Immature natural killer cell (primary cell): Measurements from ENCODE around the gene HTT. TPM values are rescaled to one million over a fixed set of nuclear protein-coding genes. Genes with fewer than 3 reads are reported as not detected.

Experiments used
- DNase-seq, 3 donors: peaks; one replicate each; pipeline ENCODE4 v3.0.0; 2022; ENCODE audit warnings: mixed read lengths in 1 of 3
- H3K27ac Mint-ChIP-seq, 6 donors: one replicate each; pipeline ENCODE4 v1.8.0; 2020; ENCODE audit warnings: mixed read lengths in 6 of 6, mild to moderate bottlenecking in 5 of 6, inconsistent platforms in 4 of 6, moderate library complexity in 3 of 6
- H3K27me3 Mint-ChIP-seq, 3 donors: one replicate each; pipeline ENCODE4 v1.8.0; 2020 to 2021; ENCODE audit warnings: low read depth in 3 of 3, mild to moderate bottlenecking in 3 of 3, mixed read lengths in 3 of 3, moderate library complexity in 3 of 3, inconsistent platforms in 1 of 3
- H3K36me3 Mint-ChIP-seq, 3 donors: one replicate each; pipeline ENCODE4 v1.8.0; 2020; ENCODE audit warnings: mixed read lengths in 3 of 3, inconsistent platforms in 2 of 3, mild to moderate bottlenecking in 2 of 3
- H3K4me1 Mint-ChIP-seq, 2 donors: one replicate each; pipeline ENCODE4 v1.8.0; 2020; ENCODE audit warnings: inconsistent platforms in 2 of 2, mild to moderate bottlenecking in 2 of 2, mixed read lengths in 2 of 2, moderate library complexity in 1 of 2
- H3K4me3 Mint-ChIP-seq, 5 donors: one replicate each; pipeline ENCODE4 v1.8.0; 2020; ENCODE audit warnings: mild to moderate bottlenecking in 5 of 5, mixed read lengths in 5 of 5, inconsistent platforms in 3 of 5, moderate library complexity in 3 of 5
- H3K9me3 Mint-ChIP-seq, 6 donors: one replicate each; pipeline ENCODE4 v1.8.0; 2020; ENCODE audit warnings: mild to moderate bottlenecking in 6 of 6, mixed read lengths in 6 of 6, inconsistent platforms in 4 of 6, moderate library complexity in 3 of 6
- polyA plus RNA-seq, 3 donors: library from polyadenylated mRNA; unstranded; fragments of 300-500 nt; fragmentation: Illumina TruSeq; gene quantifications; one replicate each; pipeline ENCODE4 v1.2.3, GENCODE V29; 2021

Gene HTT
- polyA plus RNA-seq = 10 to 100 TPM in 1 of 3 donors, 1 to 10 TPM in 2; 5.3 to 16.9 (median 6.2) TPM

GRCh38 chr4:3074078-3074845 lies at the start of gene HTT, which contains the start of gene HTT-AS:
TSS of gene HTT (plus strand) at chr4:3074681. CDS start at chr4:3074826, 145 bp downstream.
TSS of gene HTT-AS (minus strand) at chr4:3074538.
- peak within 1 kb of the TSS; percentile 79 to 93 (median 88) for H3K27ac Mint-ChIP-seq
- H3K4me1 Mint-ChIP-seq = peaks cover 21 to 35% of the 10 kb centered on the region in 2 donors
- H3K4me3 Mint-ChIP-seq = peak within 1 kb of the TSS; percentile 85 to 94 (median 87)
- peaks cover 0 to 3% (median 1%) of the 10 kb centered on the region in 3 donors for H3K27me3 Mint-ChIP-seq
- H3K9me3 Mint-ChIP-seq = no peaks in the 10 kb centered on the region
- DNase-seq = peak; percentile 94 to 97 (median 95)
- peaks cover 0 to 4% (median 0%) of the 10 kb centered on the region in 3 donors for H3K36me3 Mint-ChIP-seq

DNA sequence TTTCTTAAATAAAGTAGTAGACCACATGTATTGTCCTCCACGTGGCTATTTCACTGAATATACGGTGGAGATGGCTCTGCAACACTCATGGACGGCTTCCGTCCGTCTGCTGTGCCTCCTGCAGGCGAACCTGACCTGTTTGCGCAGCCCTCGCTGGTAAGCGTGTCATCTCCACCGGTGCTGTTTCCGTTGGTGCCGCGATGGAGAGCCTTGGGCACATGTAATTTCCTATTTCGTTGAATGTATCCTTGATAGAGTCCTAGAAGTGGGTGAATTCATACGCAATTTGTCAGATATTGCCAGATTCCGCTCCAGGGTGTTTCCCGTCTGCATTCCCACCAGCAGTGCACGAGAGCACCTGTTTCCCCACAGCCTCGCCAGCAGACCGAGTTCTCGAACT lies 48.6 kb upstream of the HTT start:
- H3K4me1 Mint-ChIP-seq = no peaks in the 10 kb centered on the region
- peaks cover 0 to 5% (median 4%) of the 10 kb centered on the region in 3 donors for H3K27me3 Mint-ChIP-seq
- H3K36me3 Mint-ChIP-seq = peaks cover 0 to 10% (median 5%) of the 10 kb centered on the region in 3 donors
- H3K27ac Mint-ChIP-seq = no peak overlapping the region
- no peak for DNase-seq
- H3K9me3 Mint-ChIP-seq = peaks cover 0 to 2% (median 0%) of the 10 kb centered on the region in 6 donors
- no peak overlapping the region for H3K4me3 Mint-ChIP-seq

DNA sequence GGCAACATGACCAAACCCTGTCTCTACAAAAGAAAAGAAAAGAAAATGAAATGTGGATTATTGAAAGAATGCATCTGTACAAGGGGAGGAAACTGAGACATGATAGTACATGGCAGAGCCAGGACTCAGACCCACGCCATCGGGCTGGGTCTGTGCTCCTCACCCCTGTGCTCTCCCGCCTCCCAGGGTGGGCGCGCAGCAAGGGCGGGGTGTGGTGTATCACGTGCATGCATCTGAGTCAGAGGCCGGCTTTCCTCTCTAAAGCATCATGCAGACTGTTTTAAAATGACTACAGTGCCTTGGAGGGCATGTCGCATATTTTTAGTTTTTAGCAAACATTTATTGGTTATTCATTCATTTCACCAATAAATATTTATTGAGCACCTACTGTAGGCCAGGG lies 47.9 kb upstream of the HTT start:
- no peak overlapping the region for H3K4me3 Mint-ChIP-seq
- peaks cover 0 to 10% (median 5%) of the 10 kb centered on the region in 3 donors for H3K36me3 Mint-ChIP-seq
- no peak overlapping the region for H3K27ac Mint-ChIP-seq
- peaks cover 0 to 2% (median 0%) of the 10 kb centered on the region in 6 donors for H3K9me3 Mint-ChIP-seq
- H3K27me3 Mint-ChIP-seq = peaks cover 0 to 5% (median 1%) of the 10 kb centered on the region in 3 donors
- DNase-seq = no peak
- no peaks in the 10 kb centered on the region for H3K4me1 Mint-ChIP-seq

- Mint-ChIP-seq H3K27ac (no peak overlapping the region), H3K27me3 (peaks cover 0 to 4% (median 0%) of the 10 kb centered on the region in 3 donors), H3K4me1 (no peaks in the 10 kb centered on the region)
These were observed 45.0 kb upstream of the HTT start for GRCh38 chr4:3029464-3029863.

GRCh38 chr4:3030566-3031356 lies 43.7 kb upstream of the HTT start:
- no peak overlapping the region for H3K27ac Mint-ChIP-seq
- no peaks in the 10 kb centered on the region for H3K4me1 Mint-ChIP-seq
- H3K9me3 Mint-ChIP-seq = no peaks in the 10 kb centered on the region
- H3K36me3 Mint-ChIP-seq = no peaks in the 10 kb centered on the region
- H3K4me3 Mint-ChIP-seq = no peak overlapping the region
- H3K27me3 Mint-ChIP-seq = peaks cover 0 to 4% (median 0%) of the 10 kb centered on the region in 3 donors
- DNase-seq = no peak

More at GRCh38 chr4:3029464-3029863, 45.0 kb upstream of the HTT start:
- H3K9me3 Mint-ChIP-seq = no peaks in the 10 kb centered on the region
- no peak for DNase-seq
- H3K4me3 Mint-ChIP-seq = no peak overlapping the region
- H3K36me3 Mint-ChIP-seq = no peaks in the 10 kb centered on the region

DNA sequence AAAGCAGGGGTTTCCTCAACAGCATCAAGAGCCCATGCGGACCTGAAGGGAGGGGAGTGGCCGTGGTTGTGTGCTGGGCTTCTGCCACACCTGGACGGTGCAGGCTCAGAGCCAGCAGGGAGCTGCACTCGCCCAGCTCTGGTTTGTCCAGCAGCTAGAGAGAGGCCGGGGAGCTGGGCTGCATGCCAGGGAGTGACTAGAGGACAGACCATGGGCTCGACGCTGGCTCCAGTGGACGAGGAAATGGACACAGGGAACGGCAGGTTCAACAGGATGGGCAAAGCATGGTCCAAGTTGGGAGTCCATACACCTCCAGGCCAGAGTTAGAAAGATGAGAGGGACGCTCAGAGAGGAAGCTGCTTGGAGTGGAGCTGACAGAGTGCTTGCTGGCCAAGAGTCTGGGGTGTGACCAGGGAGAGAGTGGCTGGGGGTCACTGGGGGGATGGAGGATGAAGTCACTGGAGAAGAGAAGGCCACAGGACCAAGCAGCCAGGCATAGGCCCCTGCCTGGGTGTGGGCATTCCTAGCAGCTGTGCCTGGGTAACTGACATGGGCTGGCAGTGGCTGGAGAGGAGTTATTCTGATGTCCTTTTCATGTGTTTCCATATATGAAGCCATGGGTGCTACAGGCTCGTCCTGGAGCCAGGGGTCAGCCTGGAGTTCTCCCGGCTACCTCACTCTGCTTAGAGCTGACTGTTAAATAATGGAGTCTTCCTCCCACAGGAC lies 43.0 kb upstream of the HTT start:
- Mint-ChIP-seq H3K4me3 (no peak overlapping the region), H3K9me3 (no peaks in the 10 kb centered on the region), H3K27me3 (peaks cover 0 to 4% (median 0%) of the 10 kb centered on the region in 3 donors), H3K4me1 (no peaks in the 10 kb centered on the region), H3K27ac (no peak overlapping the region), H3K36me3 (no peaks in the 10 kb centered on the region)
- DNase-seq = no peak

DNA sequence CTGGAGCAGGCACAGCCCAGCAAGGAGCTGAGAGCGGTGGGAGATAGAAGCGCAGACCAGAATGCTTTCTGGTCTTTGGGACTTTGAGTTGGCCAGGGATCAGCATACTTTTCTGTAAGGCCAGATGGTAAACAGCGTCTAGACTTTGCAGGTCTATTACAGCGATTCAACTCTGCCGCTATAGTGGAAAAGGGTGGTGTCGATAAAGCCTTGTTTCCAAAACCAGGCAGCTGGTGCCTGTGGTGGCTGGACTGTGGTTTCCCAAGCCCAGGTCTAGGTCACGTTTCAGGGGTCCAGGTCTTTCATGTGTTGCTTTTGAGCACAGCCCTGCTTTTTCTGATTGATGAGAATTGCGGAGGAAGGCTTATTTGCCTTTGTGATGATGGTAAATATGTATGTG lies 40.2 kb upstream of the HTT start:
- Mint-ChIP-seq H3K9me3 (no peaks in the 10 kb centered on the region), H3K27me3 (peaks cover 3 to 6% (median 3%) of the 10 kb centered on the region in 3 donors), H3K36me3 (no peaks in the 10 kb centered on the region), H3K4me1 (peaks cover 20 to 21% of the 10 kb centered on the region in 2 donors), H3K4me3 (no peak overlapping the region), H3K27ac (no peak overlapping the region)
- DNase-seq = no peak

DNA sequence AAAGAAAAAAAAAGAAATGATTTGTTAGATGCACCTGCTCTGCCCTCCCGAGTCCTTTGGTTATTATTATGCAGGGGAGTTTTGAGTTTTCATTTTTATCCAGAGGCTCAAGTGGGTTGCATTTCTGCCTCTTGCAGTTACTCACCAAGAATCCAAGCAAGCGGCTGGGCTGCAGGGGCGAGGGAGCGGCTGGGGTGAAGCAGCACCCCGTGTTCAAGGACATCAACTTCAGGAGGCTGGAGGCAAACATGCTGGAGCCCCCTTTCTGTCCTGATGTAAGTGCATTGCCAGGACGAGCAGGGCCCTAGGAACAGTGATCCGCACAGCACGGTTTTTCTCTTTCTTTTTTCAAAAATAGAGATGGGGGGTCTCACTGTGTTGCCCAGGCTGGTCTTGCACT lies 39.2 kb upstream of the HTT start:
- H3K36me3 Mint-ChIP-seq = no peaks in the 10 kb centered on the region
- H3K9me3 Mint-ChIP-seq = no peaks in the 10 kb centered on the region
- peaks cover 26 to 28% of the 10 kb centered on the region in 2 donors for H3K4me1 Mint-ChIP-seq
- H3K27me3 Mint-ChIP-seq = peaks cover 3 to 6% (median 5%) of the 10 kb centered on the region in 3 donors
- H3K4me3 Mint-ChIP-seq = no peak overlapping the region
- no peak for DNase-seq
- H3K27ac Mint-ChIP-seq = no peak overlapping the region

DNA sequence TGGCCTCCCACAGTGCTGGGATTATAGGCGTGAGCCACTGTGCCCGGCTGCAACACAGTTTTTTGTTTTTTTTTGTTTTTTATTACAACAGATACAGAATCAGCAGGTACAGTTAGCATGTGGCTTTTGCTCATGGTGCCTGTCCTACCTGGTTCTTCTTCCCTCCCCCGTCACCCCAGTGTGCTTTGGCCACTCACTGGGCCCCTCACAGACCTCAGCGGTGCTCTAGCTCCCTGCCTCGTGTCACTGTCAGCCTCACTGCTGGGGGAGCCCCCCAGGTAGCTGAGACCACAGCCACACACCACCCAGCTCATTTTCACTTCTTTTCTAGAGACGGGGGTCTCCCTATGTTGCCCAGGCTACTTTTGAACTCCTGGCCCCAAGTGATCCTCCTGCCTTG lies 38.8 kb upstream of the HTT start:
- Mint-ChIP-seq H3K4me1 (peaks cover 30 to 33% of the 10 kb centered on the region in 2 donors), H3K4me3 (no peak overlapping the region), H3K27ac (peak overlapping the region in 2 of 6 donors; percentile 29 to 66), H3K36me3 (no peaks in the 10 kb centered on the region), H3K27me3 (peaks cover 5 to 7% (median 6%) of the 10 kb centered on the region in 3 donors), H3K9me3 (no peaks in the 10 kb centered on the region)
- DNase-seq = no peak

- DNase-seq = no peak
- Mint-ChIP-seq H3K4me3 (peak overlapping the region in 1 of 5 donors; percentile 49), H3K36me3 (no peaks in the 10 kb centered on the region), H3K4me1 (peaks cover 31 to 39% of the 10 kb centered on the region in 2 donors), H3K27me3 (peaks cover 5 to 8% (median 7%) of the 10 kb centered on the region in 3 donors), H3K27ac (peak overlapping the region in 2 of 6 donors; percentile 85 to 94), H3K9me3 (no peaks in the 10 kb centered on the region)
These were observed 38.1 kb upstream of the HTT start for GRCh38 chr4:3036131-3036952.

DNA sequence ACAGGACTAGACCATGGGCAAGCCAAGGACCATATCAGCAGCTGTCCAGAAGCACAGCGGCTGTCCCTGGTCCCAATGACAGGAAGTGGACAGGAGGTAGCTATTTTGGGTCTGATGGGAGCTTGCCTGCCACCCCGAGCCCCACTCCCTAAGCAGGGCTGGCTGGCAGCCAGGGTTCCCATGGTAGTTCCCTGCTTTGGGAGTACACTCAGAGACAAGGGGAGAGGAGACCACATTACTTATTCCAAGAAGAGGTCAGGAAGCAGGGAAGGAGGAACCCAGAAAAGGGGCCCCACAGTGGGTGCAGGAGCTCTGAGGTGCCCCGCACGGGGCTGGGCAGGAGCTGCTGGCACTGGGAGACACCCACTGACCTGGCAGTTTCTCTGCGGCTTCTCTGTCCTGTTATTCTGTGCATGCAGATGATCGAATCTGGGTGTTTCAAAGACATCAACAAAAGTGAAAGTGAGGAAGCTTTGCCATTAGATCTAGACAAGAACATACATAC lies 36.5 kb upstream of the HTT start:
- Mint-ChIP-seq H3K4me3 (peak overlapping the region; percentile 65 to 83 (median 73)), H3K27ac (peak overlapping the region; percentile 58 to 94 (median 67)), H3K27me3 (peaks cover 8 to 19% (median 12%) of the 10 kb centered on the region in 3 donors), H3K4me1 (peaks cover 48 to 56% of the 10 kb centered on the region in 2 donors), H3K9me3 (no peaks in the 10 kb centered on the region), H3K36me3 (no peaks in the 10 kb centered on the region)
- DNase-seq = peak; percentile 29 to 35 (median 30)

GRCh38 chr4:3039706-3040366 lies 34.6 kb upstream of the HTT start:
- Mint-ChIP-seq H3K27ac (peak overlapping the region; percentile 30 to 99 (median 96)), H3K4me1 (peaks cover 62 to 74% of the 10 kb centered on the region in 2 donors), H3K4me3 (peak overlapping the region; percentile 89 to 96 (median 94)), H3K36me3 (no peaks in the 10 kb centered on the region), H3K9me3 (no peaks in the 10 kb centered on the region), H3K27me3 (peaks cover 9 to 23% (median 14%) of the 10 kb centered on the region in 3 donors)
- peak in 1 of 3 donors; percentile 15 for DNase-seq
